ENCODE data around the gene SP140. TPM values are rescaled to one million over a fixed set of nuclear protein-coding genes. Genes with fewer than 3 reads are reported as not detected.
"Not testable (repeated sequence)": the region's sequence is repeated elsewhere in the genome, so short reads cannot be mapped to it uniquely, and the experiment has no call there.

Gene SP140
- total RNA-seq, 4 donors from 2014 or later: 1.3 to 2.4 (median 1.4) TPM; not detected in 1

DNA sequence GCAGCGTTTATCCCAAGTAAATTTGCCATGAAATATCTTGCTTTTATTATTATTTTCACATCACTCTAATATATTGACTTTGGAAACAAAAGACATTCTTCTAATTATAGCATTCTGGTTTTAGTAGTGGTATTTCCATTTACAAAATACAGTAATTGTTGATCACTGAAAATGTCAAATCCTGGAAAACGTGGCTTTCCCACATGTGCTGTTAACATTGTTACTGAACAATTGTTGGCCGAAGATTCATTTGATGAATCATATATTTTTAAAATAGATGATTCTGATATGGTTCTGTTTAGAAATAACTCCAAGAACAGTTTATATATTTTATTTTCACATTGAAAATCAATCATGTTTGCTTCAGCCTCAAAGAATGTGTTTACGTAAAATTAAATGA lies 32.9 kb downstream of the SP140 start:
- intact Hi-C loops (cut with DNase I; ENCODE audit: low total_unique reads): no loop called here
- H3K4me3 ChIP-seq (ENCODE audit: low read depth, poor library complexity, severe bottlenecking): no peak overlapping the region
- DNase-seq (ENCODE audit: low spot score in 2 of 2): no peak
- 59 to 62% methylated on average over 4 of the region's 4 CpGs for WGBS, 2 donors
- TF ChIP-seq POLR2A (IDR thresholded peaks at IDR 0.05) (no peak), CTCF (IDR thresholded peaks at IDR 0.05) (no peak)

GRCh38 chr2:230262246-230262645 lies 36.7 kb downstream of the SP140 start:
- no peak for DNase-seq (ENCODE audit: low spot score in 2 of 2)
- no peak overlapping the region for H3K4me3 ChIP-seq (ENCODE audit: low read depth, poor library complexity, severe bottlenecking)
- 87 to 92% methylated on average over 5 of the region's 5 CpGs for WGBS, 2 donors
- intact Hi-C loops (cut with DNase I; ENCODE audit: low total_unique reads): no loop called here
- TF ChIP-seq POLR2A (IDR thresholded peaks at IDR 0.05): no peak
- TF ChIP-seq CTCF (IDR thresholded peaks at IDR 0.05): no peak

DNA sequence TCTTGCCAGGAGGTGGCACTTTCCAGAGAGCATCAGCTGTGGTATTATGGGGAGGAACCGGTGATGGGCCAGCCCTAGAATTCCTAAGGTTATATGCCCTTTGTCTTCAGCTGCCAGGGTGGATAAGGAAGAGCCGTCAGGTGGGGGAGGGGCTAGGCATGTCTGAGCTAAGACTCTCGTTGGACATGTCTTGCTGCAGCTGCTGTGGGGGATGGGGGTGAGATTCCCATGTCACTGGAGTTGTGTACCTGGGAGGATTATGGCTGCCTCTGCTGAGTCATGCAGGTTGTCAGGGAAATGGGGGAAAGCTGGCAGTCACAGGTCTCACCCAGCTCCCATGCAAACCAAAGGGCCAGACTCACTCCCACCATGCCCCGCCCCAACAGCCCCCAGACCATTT lies 39.4 kb downstream of the SP140 start:
- not testable (repeated sequence) for H3K4me3 ChIP-seq (ENCODE audit: low read depth, poor library complexity, severe bottlenecking); DNase-seq (ENCODE audit: low spot score in 2 of 2)

GRCh38 chr2:230266638-230267037 lies 41.1 kb downstream of the SP140 start:
- 81 to 85% methylated on average over 4 of the region's 4 CpGs for WGBS, 2 donors
- TF ChIP-seq CTCF (IDR thresholded peaks at IDR 0.05) (no peak), POLR2A (IDR thresholded peaks at IDR 0.05) (no peak)
- intact Hi-C loops (cut with DNase I; ENCODE audit: low total_unique reads): no loop called here
- no peak overlapping the region for H3K4me3 ChIP-seq (ENCODE audit: low read depth, poor library complexity, severe bottlenecking)
- no peak for DNase-seq (ENCODE audit: low spot score in 2 of 2)

More for the DNA sequence above, 39.4 kb downstream of the SP140 start:
- intact Hi-C loops (cut with DNase I; ENCODE audit: low total_unique reads): not testable (repeated sequence)
- WGBS, 2 donors: 45 to 50% methylated on average over 4 of the region's 4 CpGs

DNA sequence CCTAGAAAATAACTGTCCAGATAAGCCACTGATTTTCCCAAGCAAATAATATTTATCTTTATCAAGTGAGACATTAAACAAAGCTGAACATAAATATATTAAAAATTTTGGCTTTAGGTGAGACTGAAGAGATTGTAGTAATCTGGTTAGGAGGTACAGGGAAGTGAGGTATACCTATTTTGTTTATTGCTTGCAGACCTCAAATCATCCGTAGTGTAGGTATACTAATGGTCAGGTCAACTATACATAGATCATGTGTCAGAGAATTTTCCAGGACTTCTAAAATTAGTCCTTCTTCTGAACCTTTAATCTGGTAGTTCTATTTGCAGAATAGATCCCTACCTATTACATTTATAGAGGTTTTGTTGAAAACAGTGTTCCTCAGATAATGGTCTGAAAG lies 41.5 kb downstream of the SP140 start:
- intact Hi-C loops (cut with DNase I; ENCODE audit: low total_unique reads): no loop called here
- WGBS, 2 donors: 85 to 90% methylated on average over 1 of the region's 1 CpG
- no peak for DNase-seq (ENCODE audit: low spot score in 2 of 2)
- no peak for TF ChIP-seq POLR2A (IDR thresholded peaks at IDR 0.05)
- TF ChIP-seq CTCF (IDR thresholded peaks at IDR 0.05): no peak
- H3K4me3 ChIP-seq (ENCODE audit: low read depth, poor library complexity, severe bottlenecking): no peak overlapping the region

- DNase-seq (ENCODE audit: low spot score in 2 of 2): no peak
- 80 to 81% methylated on average over 3 of the region's 3 CpGs for WGBS, 2 donors
- intact Hi-C loops (cut with DNase I; ENCODE audit: low total_unique reads): no loop called here
- H3K4me3 ChIP-seq (ENCODE audit: low read depth, poor library complexity, severe bottlenecking): no peak overlapping the region
- no peak for TF ChIP-seq POLR2A (IDR thresholded peaks at IDR 0.05)
- TF ChIP-seq CTCF (IDR thresholded peaks at IDR 0.05): no peak
These were observed 42.0 kb downstream of the SP140 start for GRCh38 chr2:230267556-230267955.
